Hematopoietic multipotent progenitor cell treated with erythropoietin and hydrocortisone succinate and interleukin-3 and kit ligand, for 15 days (in vitro differentiated cells): Measurements from ENCODE around the gene GRK6.

Source experiments
- DNase-seq: peaks from one replicate; pipeline ENCODE4 v3.0.0-alpha.2; 2015; ENCODE audit warnings: low spot score

GRK6 gene

DNA sequence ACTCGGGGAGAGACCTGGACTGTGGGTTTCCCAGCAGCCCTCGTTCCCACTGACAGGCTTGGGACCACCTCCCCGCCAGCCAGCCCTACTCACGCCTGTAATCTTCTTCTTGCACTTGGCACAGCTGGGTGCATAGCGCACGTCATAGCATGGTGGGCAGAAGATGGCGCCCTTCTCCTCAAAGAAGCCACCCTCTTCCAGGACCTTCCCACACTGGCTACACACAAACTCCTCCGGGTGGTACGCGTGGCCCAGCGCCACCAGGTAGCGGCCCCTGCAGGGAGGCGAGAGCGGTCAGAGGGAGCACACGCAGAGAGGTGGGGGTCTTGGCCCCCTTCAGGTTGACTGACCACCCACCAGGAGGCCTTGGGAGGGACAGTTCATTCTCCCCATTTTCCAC, 61.5 kb downstream of the GRK6 start:
- DNase-seq, result no peak

DNA sequence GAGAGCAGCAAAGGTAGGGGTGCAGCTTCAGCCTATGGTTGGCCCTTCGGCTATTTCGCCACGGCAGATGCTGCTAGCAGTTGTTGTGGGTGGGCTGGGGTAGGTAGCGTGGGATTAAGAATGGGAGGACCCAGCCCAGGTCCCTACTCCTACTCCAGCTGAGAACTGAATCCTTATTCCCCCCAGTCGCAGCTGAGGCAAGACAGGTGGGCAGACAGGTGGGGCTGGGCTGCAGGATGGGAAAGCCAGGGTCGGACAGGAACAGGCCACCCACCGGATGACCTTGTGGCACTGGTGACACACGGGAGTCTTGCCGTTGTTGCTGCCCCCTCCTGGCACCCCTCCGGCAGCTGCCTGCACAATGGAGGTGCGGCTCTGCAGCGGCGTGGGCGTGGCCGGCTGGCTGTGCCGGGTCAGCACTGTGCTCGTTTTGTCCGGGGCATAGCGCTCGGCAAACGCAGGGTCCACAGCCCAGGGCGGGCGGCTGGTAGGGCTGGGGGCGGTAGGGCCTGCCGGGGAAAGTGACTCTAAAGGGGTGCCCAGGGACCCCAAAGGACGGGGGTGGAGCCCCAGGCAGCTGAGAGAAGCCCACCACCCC, 62.7 kb downstream of the GRK6 start:
- no peak for DNase-seq

DNA sequence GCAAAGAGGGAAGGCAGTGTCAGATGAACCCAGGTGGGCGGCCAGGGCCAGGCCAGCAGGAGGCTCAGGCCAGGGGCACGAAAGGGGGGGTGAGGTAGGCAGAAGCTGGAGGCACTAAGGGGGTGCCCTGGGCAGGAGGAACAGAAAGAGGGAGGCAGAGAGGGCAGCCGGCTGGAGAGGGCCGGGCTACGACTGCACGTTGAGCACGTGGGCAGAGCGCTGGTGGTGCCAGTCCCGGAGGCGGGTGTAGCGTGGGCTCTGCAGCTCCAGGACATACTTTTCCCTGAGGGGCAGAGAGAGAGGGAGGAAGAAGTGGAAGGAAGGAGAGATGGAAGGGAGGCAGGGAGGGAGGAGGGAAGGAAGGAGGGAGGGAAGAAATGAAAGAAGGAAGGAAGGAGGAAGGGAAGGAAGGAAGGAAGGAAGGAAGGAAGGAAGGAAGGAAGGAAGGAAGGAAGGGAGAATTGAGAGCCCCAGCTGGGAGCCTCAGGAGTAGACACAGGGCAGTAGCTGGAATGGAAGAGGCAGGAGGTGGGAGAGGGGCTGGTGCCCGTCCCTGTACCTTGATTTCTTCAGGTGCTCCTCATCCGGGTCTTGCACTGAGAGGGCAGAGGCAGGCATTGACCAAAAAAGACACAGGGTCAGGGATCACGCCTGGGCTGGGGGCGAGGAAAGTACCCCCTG, 64.0 kb downstream of the GRK6 start:
- DNase-seq, result no peak

DNA sequence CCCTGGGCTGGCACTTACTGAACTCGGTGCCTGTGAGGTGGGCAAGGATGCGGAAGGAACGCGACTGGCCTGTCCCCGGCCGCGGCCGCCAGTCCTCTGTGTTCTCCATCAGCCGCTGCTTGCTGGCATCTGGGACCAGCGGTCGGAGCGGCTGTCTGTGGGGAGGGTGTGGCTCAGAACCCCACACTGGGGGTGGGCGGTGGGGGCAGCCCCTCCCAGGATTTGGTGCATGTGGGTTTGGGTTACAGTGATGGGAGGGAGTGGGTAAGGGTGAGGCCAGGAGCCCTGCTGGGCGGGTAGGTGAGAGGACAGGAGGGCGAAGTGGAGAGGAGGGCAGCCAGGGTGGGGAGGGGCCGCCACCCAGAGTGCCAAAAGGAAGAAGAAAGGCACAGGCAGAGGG, 64.5 kb downstream of the GRK6 start:
- no peak for DNase-seq

DNA sequence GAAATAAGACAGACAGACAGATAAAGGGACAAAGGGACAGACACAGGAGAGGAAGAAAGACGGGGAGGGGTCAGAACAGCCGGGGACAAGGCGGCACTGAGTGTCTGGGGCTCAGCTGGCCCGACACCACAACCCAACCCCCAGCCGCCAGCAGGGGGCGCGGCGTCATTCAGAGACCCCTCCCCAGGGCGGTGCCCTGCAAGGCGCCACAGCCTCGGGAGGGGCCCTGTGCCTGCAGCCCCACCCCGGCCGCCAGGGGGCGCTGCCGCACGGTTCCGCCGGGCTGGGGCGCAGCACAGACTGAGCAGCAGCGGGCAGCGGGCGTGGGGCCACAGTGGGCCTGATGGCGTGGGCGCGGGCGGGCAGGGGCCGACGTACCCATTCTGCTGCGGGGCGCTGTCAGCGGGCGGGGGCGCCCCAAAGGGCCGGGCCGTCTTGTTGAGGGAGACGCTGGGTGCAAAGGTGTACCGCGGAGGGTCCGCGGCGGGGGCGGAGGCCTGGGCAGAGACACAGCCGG, 65.0 kb downstream of the GRK6 start:
- peak; percentile 53 for DNase-seq

DNA sequence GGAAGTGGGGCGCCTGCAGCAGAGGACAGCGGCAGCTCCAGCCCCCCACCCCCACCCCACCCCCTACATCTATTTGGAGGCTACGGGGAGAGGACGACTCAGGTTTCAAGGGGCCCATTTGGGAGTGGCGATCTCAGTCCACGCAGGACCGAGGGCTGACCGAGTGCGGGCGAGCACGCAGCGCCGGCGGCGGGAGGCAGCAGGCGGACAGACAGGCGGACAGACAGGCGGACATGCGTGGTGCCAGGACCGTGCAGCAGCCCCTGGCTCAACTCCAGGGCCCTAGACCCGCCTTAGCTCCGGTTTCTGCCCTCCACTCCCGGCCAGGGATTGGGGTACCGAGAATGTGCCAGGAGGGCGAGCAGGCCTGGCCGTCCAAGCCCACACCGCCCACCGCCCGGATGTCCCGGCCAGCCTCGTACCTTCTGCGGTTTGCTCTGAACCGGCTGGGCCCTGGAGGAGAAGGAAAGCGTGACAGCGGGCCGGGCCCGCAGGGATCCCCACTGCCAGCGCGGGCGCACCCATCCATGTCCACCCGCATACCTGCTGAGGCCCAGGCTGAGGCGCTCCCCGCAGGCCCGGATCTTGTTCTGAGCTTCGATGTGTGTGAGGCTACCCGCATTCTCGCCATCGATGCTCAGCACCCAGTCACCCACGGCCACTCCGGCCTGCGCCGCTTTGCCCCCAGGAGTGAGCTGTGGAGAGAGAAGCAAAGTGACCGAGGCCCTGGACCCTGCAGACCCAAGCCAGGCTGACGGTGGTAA, 65.7 kb downstream of the GRK6 start:
- DNase-seq, result no peak
